ENCODE measurements around the gene FBXO34. TPM values are rescaled to one million over a fixed set of nuclear protein-coding genes. Genes with fewer than 3 reads are reported as not detected.

The FBXO34 gene
- total RNA-seq, 2 donors from 2014 or later, result 39.8 to 70.9 TPM

GRCh38 chr14:55347748-55348147, 76.5 kb downstream of the FBXO34 start:
- Histone ChIP-seq H3K4me1 (no peaks in the 10 kb centered on the region), H3K27me3 (no peaks in the 10 kb centered on the region), H3K9me3 (no peaks in the 10 kb centered on the region), H3K9ac (ENCODE audit: low read depth in 2 of 2, low read length in 2 of 2) (peak overlapping the region in 1 of 2 donors; percentile 41), H3K27ac (no peak overlapping the region), H3K4me3 (no peak overlapping the region), H3K36me3 (no peaks in the 10 kb centered on the region)
- intact Hi-C loops (cut with DNase I), result no loop called here
- no peak for DNase-seq
- TF ChIP-seq CTCF (IDR thresholded peaks at IDR 0.05), result no peak

- Histone ChIP-seq H3K9me3 (no peaks in the 10 kb centered on the region), H3K36me3 (no peaks in the 10 kb centered on the region), H3K4me3 (no peak overlapping the region), H3K9ac (ENCODE audit: low read depth in 2 of 2, low read length in 2 of 2) (peak overlapping the region in 1 of 2 donors; percentile 38), H3K4me1 (no peaks in the 10 kb centered on the region), H3K27me3 (no peaks in the 10 kb centered on the region), H3K27ac (peak overlapping the region; percentile 6)
- TF ChIP-seq CTCF (IDR thresholded peaks at IDR 0.05), result no peak
- DNase-seq, result no peak
- intact Hi-C loops (cut with DNase I), result no loop called here
Observed at GRCh38 chr14:55348766-55349453, 77.7 kb downstream of the FBXO34 start.

DNA sequence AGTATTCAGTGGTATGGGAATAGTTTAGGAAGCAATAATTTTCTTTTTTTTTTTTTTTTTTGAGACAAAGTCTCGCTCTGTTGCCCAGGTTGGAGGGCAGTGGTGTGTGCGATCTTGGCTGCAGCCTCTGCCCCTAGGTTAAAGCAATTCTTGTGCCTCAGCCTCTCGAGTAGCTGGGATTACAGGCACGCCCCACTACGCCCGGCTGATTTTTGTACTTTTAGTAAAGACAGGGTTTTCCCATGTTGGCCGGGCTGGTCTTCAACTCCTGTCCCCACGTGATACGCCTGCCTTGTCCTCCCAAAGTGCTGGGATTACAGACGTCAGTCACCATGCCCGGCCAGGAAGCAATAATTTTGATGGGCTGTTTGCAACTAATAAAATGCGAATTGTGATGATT, 78.3 kb downstream of the FBXO34 start:
- H3K4me3 ChIP-seq, result no peak overlapping the region
- no peaks in the 10 kb centered on the region for H3K27me3 ChIP-seq
- no peaks in the 10 kb centered on the region for H3K9me3 ChIP-seq
- TF ChIP-seq CTCF (IDR thresholded peaks at IDR 0.05), result no peak
- DNase-seq, result peak; percentile 64
- peak overlapping the region; percentile 41 for H3K27ac ChIP-seq
- no peaks in the 10 kb centered on the region for H3K36me3 ChIP-seq
- intact Hi-C loops (cut with DNase I), result no loop called here
- H3K4me1 ChIP-seq, result peaks cover 5% of the 10 kb centered on the region
- no peak overlapping the region for H3K9ac ChIP-seq (ENCODE audit: low read depth in 2 of 2, low read length in 2 of 2)

GRCh38 chr14:55350461-55350860, 79.2 kb downstream of the FBXO34 start:
- DNase-seq, result no peak
- Histone ChIP-seq H3K36me3 (peaks cover 1% of the 10 kb centered on the region), H3K27ac (no peak overlapping the region), H3K9me3 (no peaks in the 10 kb centered on the region), H3K27me3 (no peaks in the 10 kb centered on the region), H3K9ac (ENCODE audit: low read depth in 2 of 2, low read length in 2 of 2) (no peak overlapping the region), H3K4me3 (no peak overlapping the region), H3K4me1 (peaks cover 5% of the 10 kb centered on the region)
- intact Hi-C loops (cut with DNase I), result loop anchor here (5.0 kb wide), 1 partner anchor 78 kb away; the partner anchor contains the start of gene FBXO34
- TF ChIP-seq CTCF (IDR thresholded peaks at IDR 0.05), result no peak

GRCh38 chr14:55351111-55351510, 79.9 kb downstream of the FBXO34 start:
- intact Hi-C loops (cut with DNase I), result loop anchor here (5.0 kb wide), 1 partner anchor 79 kb away; the partner anchor contains the start of gene FBXO34
- H3K9ac ChIP-seq (ENCODE audit: low read depth in 2 of 2, low read length in 2 of 2), result no peak overlapping the region
- no peak overlapping the region for H3K27ac ChIP-seq
- no peaks in the 10 kb centered on the region for H3K27me3 ChIP-seq
- no peak for DNase-seq
- peaks cover 4% of the 10 kb centered on the region for H3K36me3 ChIP-seq
- peaks cover 5% of the 10 kb centered on the region for H3K4me1 ChIP-seq
- no peak overlapping the region for H3K4me3 ChIP-seq
- no peaks in the 10 kb centered on the region for H3K9me3 ChIP-seq
- no peak for TF ChIP-seq CTCF (IDR thresholded peaks at IDR 0.05)

Data from colonic mucosa (tissue), 4 donors.